Hepatocyte (in vitro differentiated cells): ENCODE data around the gene SETBP1. TPM values are rescaled to one million over a fixed set of nuclear protein-coding genes. Genes with fewer than 3 reads are reported as not detected.

ENCODE experiments used
- DNase-seq: peaks from one replicate; pipeline ENCODE4 v3.0.0-alpha.2; 2016; ENCODE audit warnings: low spot score
- H2AFZ ChIP-seq: fragments of 200-600 bp; sonication (generic); 2 replicates; pipeline ENCODE4 v1.6.0; 2016; ENCODE audit warnings: antibody characterized with exemption, mild to moderate bottlenecking
- H3K27ac ChIP-seq: fragments of 200-600 bp; sonication (generic); 2 replicates; pipeline ENCODE4 v1.5.1; 2016; ENCODE audit warnings: mild to moderate bottlenecking
- H3K27me3 ChIP-seq: fragments of 200-600 bp; sonication (generic); 2 replicates; pipeline ENCODE4 v1.6.1; 2016
- H3K36me3 ChIP-seq: fragments of 200-600 bp; sonication (generic); replicated peaks from 2 replicates; pipeline ENCODE4 v1.5.1; 2016; ENCODE audit warnings: low read depth; ENCODE audit not compliant: insufficient read depth
- H3K4me1 ChIP-seq: fragments of 200-600 bp; sonication (generic); 2 replicates; pipeline ENCODE4 v1.5.1; 2016; ENCODE audit warnings: mild to moderate bottlenecking, moderate library complexity; ENCODE audit not compliant: insufficient read depth
- H3K4me2 ChIP-seq: fragments of 200-600 bp; sonication (generic); 2 replicates; pipeline ENCODE4 v1.6.0; 2016
- H3K4me3 ChIP-seq: fragments of 200-600 bp; sonication (generic); 2 replicates; pipeline ENCODE4 v1.5.1; 2016; ENCODE audit warnings: mild to moderate bottlenecking
- H3K79me2 ChIP-seq: fragments of 200-600 bp; sonication (generic); 2 replicates; pipeline ENCODE4 v1.6.0; 2017; ENCODE audit warnings: mild to moderate bottlenecking
- H3K9me2 ChIP-seq: fragments of 200-600 bp; sonication (generic); replicated peaks from 2 replicates; pipeline ENCODE4 v1.6.0; 2017; ENCODE audit warnings: mild to moderate bottlenecking; ENCODE audit not compliant: insufficient read depth
- H3K9me3 ChIP-seq: fragments of 200-600 bp; sonication (generic); 2 replicates; pipeline ENCODE4 v1.5.1; 2016; ENCODE audit warnings: low read depth, mild to moderate bottlenecking
- H4K20me1 ChIP-seq: fragments of 200-600 bp; sonication (generic); 2 replicates; pipeline ENCODE4 v1.6.0; 2016; ENCODE audit warnings: mild to moderate bottlenecking; ENCODE audit not compliant: insufficient read depth, poor library complexity, severe bottlenecking
- CTCF ChIP-seq: fragments of 200-600 bp; sonication (generic); IDR thresholded peaks from 2 replicates; pipeline ENCODE4 v1.5.1; 2016; ENCODE audit warnings: antibody characterized with exemption, mild to moderate bottlenecking; ENCODE audit not compliant: poor library complexity
- EZH2 ChIP-seq: fragments of 200-600 bp; sonication (generic); IDR thresholded peaks from 2 replicates; pipeline ENCODE4 v1.6.1; 2016; ENCODE audit warnings: antibody characterized with exemption, mild to moderate bottlenecking, borderline replicate concordance
- EZH2phosphoT487 ChIP-seq: fragments of 200-600 bp; sonication (generic); IDR thresholded peaks from one replicate; pipeline ENCODE4 v1.6.1; 2018; ENCODE audit warnings: antibody characterized with exemption, mild to moderate bottlenecking, low read depth, moderate library complexity; ENCODE audit not compliant: unreplicated experiment, severe bottlenecking
- WGBS: methylation state at CpG from one replicate; pipeline ENCODE4 v1.1.6; 2016; ENCODE audit warnings: low lambda C conversion rate; ENCODE audit errors: missing lambda C conversion rate; 5-methylcytosine and 5-hydroxymethylcytosine counted together
- polyA plus RNA-seq: library from polyadenylated mRNA; unstranded; fragments of >200 nt; fragmentation: Nextera tagmentation; extraction: Ambion mirVana; gene quantifications from 2 replicates; pipeline ENCODE4 v1.2.1, GENCODE V29; 2016
- total RNA-seq: library from RNA; depleted of rRNA; stranded (reverse); fragments of >200 nt; gene quantifications from 2 replicates; pipeline ENCODE4 v1.2.3, GENCODE V29; 2014

SETBP1 gene
- total and polyA plus RNA-seq, 2 experiments from 2014 or later: 10.3 to 21.1 TPM

GRCh38 chr18:44817831-44818473 is 137.3 kb downstream of the SETBP1 start:
- H3K27me3 ChIP-seq: no peaks in the 10 kb centered on the region
- H3K4me1 ChIP-seq: no peaks in the 10 kb centered on the region
- H2AFZ ChIP-seq: no peak overlapping the region
- no peaks in the 10 kb centered on the region for H3K9me3 ChIP-seq
- no peak overlapping the region for H3K27ac ChIP-seq
- no peaks in the 10 kb centered on the region for H3K9me2 ChIP-seq
- H3K79me2 ChIP-seq: peaks cover 27% of the 10 kb centered on the region
- no peak for TF ChIP-seq EZH2phosphoT487
- TF ChIP-seq CTCF: no peak
- no peak for TF ChIP-seq EZH2
- no peaks in the 10 kb centered on the region for H3K36me3 ChIP-seq
- H3K4me3 ChIP-seq: no peak overlapping the region
- no peak overlapping the region for H3K4me2 ChIP-seq
- no peak for DNase-seq
- WGBS: 83% methylated on average over 10 of the region's 10 CpGs
- no peaks in the 10 kb centered on the region for H4K20me1 ChIP-seq

GRCh38 chr18:44818668-44819403 is 138.1 kb downstream of the SETBP1 start:
- 92% methylated on average over 7 of the region's 7 CpGs for WGBS
- DNase-seq: no peak

GRCh38 chr18:44819944-44820510 is 139.3 kb downstream of the SETBP1 start:
- Histone ChIP-seq H3K27ac (no peak overlapping the region), H3K79me2 (peaks cover 26% of the 10 kb centered on the region), H4K20me1 (no peaks in the 10 kb centered on the region), H3K4me1 (peaks cover 5% of the 10 kb centered on the region), H3K27me3 (no peaks in the 10 kb centered on the region), H3K9me2 (no peaks in the 10 kb centered on the region), H3K36me3 (no peaks in the 10 kb centered on the region), H3K4me2 (no peak overlapping the region), H3K9me3 (no peaks in the 10 kb centered on the region), H3K4me3 (no peak overlapping the region), H2AFZ (no peak overlapping the region)
- TF ChIP-seq CTCF (no peak), EZH2 (no peak), EZH2phosphoT487 (no peak)
- WGBS: 93% methylated on average over 6 of the region's 6 CpGs
- DNase-seq: no peak

More at GRCh38 chr18:44818668-44819403, 138.1 kb downstream of the SETBP1 start:
- Histone ChIP-seq H3K4me3 (no peak overlapping the region), H3K27me3 (no peaks in the 10 kb centered on the region), H3K4me1 (no peaks in the 10 kb centered on the region), H3K4me2 (no peak overlapping the region), H3K79me2 (peaks cover 24% of the 10 kb centered on the region), H3K9me3 (no peaks in the 10 kb centered on the region), H2AFZ (no peak overlapping the region), H3K36me3 (no peaks in the 10 kb centered on the region), H4K20me1 (no peaks in the 10 kb centered on the region), H3K9me2 (no peaks in the 10 kb centered on the region), H3K27ac (no peak overlapping the region)
- no peak for TF ChIP-seq CTCF
- TF ChIP-seq EZH2: no peak
- no peak for TF ChIP-seq EZH2phosphoT487
